K562 (cell line): ENCODE measurements around the gene MMRN2. TPM values are rescaled to one million over a fixed set of nuclear protein-coding genes. Genes with fewer than 3 reads are reported as not detected.
A peak's percentile ranks its signal among the peaks of the same experiment; 100 is the strongest.

Experiments used
- ATAC-seq: fragments of 200-7000 bp; cut with Tn5 transposase; 3 replicates; pipeline ENCODE4 v1.9.1; 2020; ENCODE audit warnings: moderate library complexity
- BruUV-seq: library from RNA; stranded (reverse); fragments of 400-500 nt; replicated peaks from 2 replicates; lab custom pipeline; 2021; lab: Mats Ljungman, UMichigan
- CTCF ChIA-PET: fragments of 300-600 bp; formaldehyde crosslinking; extraction: SDS; loops from one replicate; lab custom pipeline; 2021; ENCODE audit warnings: low intra/inter-chr PET ratio; lab: Yijun Ruan, JAX
- POLR2A ChIA-PET: fragments of 300-600, 350-650 bp; sonication (Branson Sonifier 250); formaldehyde crosslinking; extraction: SDS; loops from one replicate; lab custom pipeline; 2021; ENCODE audit warnings: antibody characterized with exemption, inconsistent platforms; lab: Yijun Ruan, JAX
- DNase-seq, 4 experiments: peaks; one replicate each; pipeline versions ENCODE4 v3.0.0 to v3.0.0-alpha.2; 2011 to 2018; ENCODE audit warnings: low spot score in 3 of 4, mixed read lengths in 3 of 4; ENCODE audit errors: extremely low read depth in 1 of 4
- FAIRE-seq: peaks from 2 replicates; lab custom pipeline; 2011; peaks lifted over from hg19 to GRCh38; lab: Jason Lieb, UNC
- H2AFZ ChIP-seq: 2 replicates; pipeline ENCODE4 v1.6.0; 2011; ENCODE audit warnings: low read depth, low read length, control low read depth, inconsistent platforms
- H3K27ac ChIP-seq: fragments of 200-600 bp; 3 replicates; pipeline ENCODE4 v1.8.0; 2011; ENCODE audit warnings: low read depth, mild to moderate bottlenecking, control low read depth, inconsistent platforms, low read length, moderate library complexity, mixed read lengths; ENCODE audit errors: extremely low read depth
- H3K27me3 ChIP-seq, 2 experiments: fragments of 300-600 bp in 1 of 2; 2 replicates in 1 of 2; 3 replicates in 1 of 2; pipeline versions ENCODE4 v1.6.0 to v1.8.0; 2011; ENCODE audit warnings: inconsistent platforms in 2 of 2, low read length in 2 of 2, mild to moderate bottlenecking in 1 of 2, mixed read lengths in 1 of 2, moderate library complexity in 1 of 2; ENCODE audit not compliant: control insufficient read depth in 2 of 2, insufficient read depth in 2 of 2
- H3K36me3 ChIP-seq: fragments of 300-600 bp; 3 replicates; pipeline ENCODE4 v1.8.0; 2011; ENCODE audit warnings: mild to moderate bottlenecking, low read length, inconsistent platforms; ENCODE audit not compliant: control insufficient read depth, insufficient read depth
- H3K4me1 ChIP-seq, 2 experiments: fragments of 200-600 bp in 1 of 2; replicated peaks in 1 of 2; 2 replicates in 1 of 2; 3 replicates in 1 of 2; pipeline versions ENCODE4 v1.5.1 to v1.8.0; 2011; ENCODE audit warnings: inconsistent platforms in 2 of 2, low read length in 2 of 2, mild to moderate bottlenecking in 1 of 2, mixed read lengths in 1 of 2, moderate library complexity in 1 of 2; ENCODE audit not compliant: control insufficient read depth in 2 of 2, insufficient read depth in 2 of 2
- H3K4me2 ChIP-seq: 2 replicates; pipeline ENCODE4 v1.6.1; 2011; ENCODE audit warnings: low read length, control low read depth, inconsistent platforms, mixed read lengths; ENCODE audit not compliant: insufficient read depth
- H3K4me3 ChIP-seq: fragments of 200-600 bp; sonication (generic), shearing (Covaris generic); 2 replicates; pipeline ENCODE4 v1.5.1; 2016; ENCODE audit warnings: control low read depth, inconsistent platforms
- H3K79me2 ChIP-seq: fragments of 200-600 bp; 3 replicates; pipeline ENCODE4 v1.8.0; 2011; ENCODE audit warnings: low read length, inconsistent platforms; ENCODE audit not compliant: control insufficient read depth, insufficient read depth
- H3K9ac ChIP-seq, 2 experiments: 2 replicates each; pipeline versions ENCODE4 v1.6.0 to v1.6.1; 2011; ENCODE audit warnings: low read depth in 2 of 2, low read length in 2 of 2, control low read depth in 1 of 2, inconsistent platforms in 1 of 2, mild to moderate bottlenecking in 1 of 2, mixed read lengths in 1 of 2; ENCODE audit not compliant: insufficient read depth in 1 of 2
- H3K9me1 ChIP-seq: one replicate; pipeline ENCODE4 v1.6.0; 2011; ENCODE audit warnings: inconsistent platforms, mild to moderate bottlenecking, low read length, moderate library complexity; ENCODE audit not compliant: control insufficient read depth, insufficient read depth
- H3K9me3 ChIP-seq: replicated peaks from 2 replicates; pipeline ENCODE4 v1.5.1; 2011; ENCODE audit warnings: low read depth, low read length, inconsistent platforms; ENCODE audit not compliant: control insufficient read depth, insufficient read depth
- H4K20me1 ChIP-seq: replicated peaks from 2 replicates; pipeline ENCODE4 v1.6.1; 2011; ENCODE audit warnings: low read length, inconsistent platforms, mixed read lengths; ENCODE audit not compliant: control insufficient read depth, insufficient read depth
- CREB3L1 ChIP-seq: fragments of 450-650 bp; IDR thresholded peaks from 2 replicates; pipeline ENCODE4 v1.6.1; 2014; ENCODE audit warnings: low read depth, mild to moderate bottlenecking, moderate library complexity, borderline replicate concordance
- EZH2 ChIP-seq: IDR thresholded peaks from 2 replicates; pipeline ENCODE4 v1.6.1; 2012; ENCODE audit warnings: low read depth, mild to moderate bottlenecking, inconsistent platforms, low read length, borderline replicate concordance
- XRCC5 ChIP-seq: fragments of 200-400 bp; formaldehyde crosslinking; IDR thresholded peaks from 2 replicates; pipeline ENCODE4 v1.6.1; 2017; ENCODE audit warnings: low read depth, mild to moderate bottlenecking, low read length
- ZBTB17 ChIP-seq: fragments of 450-650 bp; formaldehyde crosslinking; IDR thresholded peaks from 2 replicates; pipeline ENCODE4 v1.4.0; 2020; ENCODE audit warnings: mild to moderate bottlenecking
- ZNF23 ChIP-seq: fragments of 250-450 bp; sonication (Bioruptor Pico); IDR thresholded peaks from 2 replicates; pipeline ENCODE4 v1.4.0; 2020; ENCODE audit warnings: mild to moderate bottlenecking
- in situ Hi-C: fragments of 300-500 bp; cut with MboI; formaldehyde crosslinking; loops from 4 replicates; pipeline ENCODE4 v1.15.0; 2018; ENCODE audit warnings: inconsistent platforms, mixed read lengths
- intact Hi-C: fragments of 100-400 bp; cut with micrococcal nuclease; formaldehyde crosslinking; loops from 2 replicates; pipeline ENCODE4 v1.14.2; 2022
- polyA plus RNA-seq, 8 experiments: library from polyadenylated mRNA; depleted of rRNA in 4 of 8; stranded (reverse) in 5 of 8; unstranded in 3 of 8; fragments of >200 nt; fragmentation: Nextera tagmentation in 2 of 8; fragmentation: Illumina TruSeq in 1 of 8; extraction: Ambion mirVana in 2 of 8; extraction: Trizol in 1 of 8; gene quantifications; 2 replicates each; pipeline versions ENCODE4 v1.2.1 to v1.2.3, GENCODE V29; 2011 to 2014; ENCODE audit warnings: inconsistent platforms in 1 of 8, missing spikeins in 1 of 8
- total RNA-seq, 7 experiments: library from RNA; depleted of rRNA in 6 of 7; stranded (reverse); fragments of >200 nt in 6 of 7; fragmentation: Illumina TruSeq in 2 of 7; extraction: Trizol in 2 of 7; gene quantifications; 2 replicates each; pipeline versions ENCODE4 v1.2.1 to v1.2.3, GENCODE V29; 2011 to 2021; ENCODE audit warnings: low replicate concordance in 1 of 7
- TF ChIP-seq, protein P1 (sequence below): fragments of 200-600 bp; sonication (generic); IDR thresholded peaks from one replicate; pipeline ENCODE4 v1.6.1; 2012; ENCODE audit warnings: mild to moderate bottlenecking, low read depth, low read length, inconsistent platforms

The MMRN2 gene
- total and polyA plus RNA-seq, 9 of the 15 experiments (the other 6 are each of a cell fraction or from before 2014, with no cell fraction given), result 0.07 to 2.0 (median 1.2) TPM

GRCh38 chr10:86944471-86944870, 12.9 kb downstream of the MMRN2 start:
- CTCF ChIA-PET, result no interaction called here
- no peak for ATAC-seq
- Histone ChIP-seq H3K27ac (no peak overlapping the region), H3K4me1 (peaks cover 0 to 17% of the 10 kb centered on the region in 2 experiments; a peak in 2 of 5 replicates), H3K4me3 (no peak overlapping the region), H4K20me1 (no peaks in the 10 kb centered on the region), H3K27me3 (no peaks in the 10 kb centered on the region), H2AFZ (no peak overlapping the region; the same call in 1 of the 2 replicates), H3K36me3 (no peaks in the 10 kb centered on the region), H3K9me3 (no peaks in the 10 kb centered on the region), H3K79me2 (no peaks in the 10 kb centered on the region), H3K9ac (no peak overlapping the region), H3K9me1 (no peaks in the 10 kb centered on the region), H3K4me2 (no peak overlapping the region)
- no peak for DNase-seq
- FAIRE-seq, result no peak
- in situ Hi-C loops, result no loop called here
- intact Hi-C loops, result no loop called here
- POLR2A ChIA-PET, result no interaction called here
- TF ChIP-seq ZBTB17 (CRISPR knock-in tag) (0 out of 2 replicates have a peak, but pooled peaks have one; percentile 38), ZNF23 (CRISPR knock-in tag) (0 out of 2 replicates have a peak, but pooled peaks have one; percentile 27), XRCC5 (no peak), CREB3L1 (no peak), EZH2 (no peak)
- TF ChIP-seq, protein P1, sequence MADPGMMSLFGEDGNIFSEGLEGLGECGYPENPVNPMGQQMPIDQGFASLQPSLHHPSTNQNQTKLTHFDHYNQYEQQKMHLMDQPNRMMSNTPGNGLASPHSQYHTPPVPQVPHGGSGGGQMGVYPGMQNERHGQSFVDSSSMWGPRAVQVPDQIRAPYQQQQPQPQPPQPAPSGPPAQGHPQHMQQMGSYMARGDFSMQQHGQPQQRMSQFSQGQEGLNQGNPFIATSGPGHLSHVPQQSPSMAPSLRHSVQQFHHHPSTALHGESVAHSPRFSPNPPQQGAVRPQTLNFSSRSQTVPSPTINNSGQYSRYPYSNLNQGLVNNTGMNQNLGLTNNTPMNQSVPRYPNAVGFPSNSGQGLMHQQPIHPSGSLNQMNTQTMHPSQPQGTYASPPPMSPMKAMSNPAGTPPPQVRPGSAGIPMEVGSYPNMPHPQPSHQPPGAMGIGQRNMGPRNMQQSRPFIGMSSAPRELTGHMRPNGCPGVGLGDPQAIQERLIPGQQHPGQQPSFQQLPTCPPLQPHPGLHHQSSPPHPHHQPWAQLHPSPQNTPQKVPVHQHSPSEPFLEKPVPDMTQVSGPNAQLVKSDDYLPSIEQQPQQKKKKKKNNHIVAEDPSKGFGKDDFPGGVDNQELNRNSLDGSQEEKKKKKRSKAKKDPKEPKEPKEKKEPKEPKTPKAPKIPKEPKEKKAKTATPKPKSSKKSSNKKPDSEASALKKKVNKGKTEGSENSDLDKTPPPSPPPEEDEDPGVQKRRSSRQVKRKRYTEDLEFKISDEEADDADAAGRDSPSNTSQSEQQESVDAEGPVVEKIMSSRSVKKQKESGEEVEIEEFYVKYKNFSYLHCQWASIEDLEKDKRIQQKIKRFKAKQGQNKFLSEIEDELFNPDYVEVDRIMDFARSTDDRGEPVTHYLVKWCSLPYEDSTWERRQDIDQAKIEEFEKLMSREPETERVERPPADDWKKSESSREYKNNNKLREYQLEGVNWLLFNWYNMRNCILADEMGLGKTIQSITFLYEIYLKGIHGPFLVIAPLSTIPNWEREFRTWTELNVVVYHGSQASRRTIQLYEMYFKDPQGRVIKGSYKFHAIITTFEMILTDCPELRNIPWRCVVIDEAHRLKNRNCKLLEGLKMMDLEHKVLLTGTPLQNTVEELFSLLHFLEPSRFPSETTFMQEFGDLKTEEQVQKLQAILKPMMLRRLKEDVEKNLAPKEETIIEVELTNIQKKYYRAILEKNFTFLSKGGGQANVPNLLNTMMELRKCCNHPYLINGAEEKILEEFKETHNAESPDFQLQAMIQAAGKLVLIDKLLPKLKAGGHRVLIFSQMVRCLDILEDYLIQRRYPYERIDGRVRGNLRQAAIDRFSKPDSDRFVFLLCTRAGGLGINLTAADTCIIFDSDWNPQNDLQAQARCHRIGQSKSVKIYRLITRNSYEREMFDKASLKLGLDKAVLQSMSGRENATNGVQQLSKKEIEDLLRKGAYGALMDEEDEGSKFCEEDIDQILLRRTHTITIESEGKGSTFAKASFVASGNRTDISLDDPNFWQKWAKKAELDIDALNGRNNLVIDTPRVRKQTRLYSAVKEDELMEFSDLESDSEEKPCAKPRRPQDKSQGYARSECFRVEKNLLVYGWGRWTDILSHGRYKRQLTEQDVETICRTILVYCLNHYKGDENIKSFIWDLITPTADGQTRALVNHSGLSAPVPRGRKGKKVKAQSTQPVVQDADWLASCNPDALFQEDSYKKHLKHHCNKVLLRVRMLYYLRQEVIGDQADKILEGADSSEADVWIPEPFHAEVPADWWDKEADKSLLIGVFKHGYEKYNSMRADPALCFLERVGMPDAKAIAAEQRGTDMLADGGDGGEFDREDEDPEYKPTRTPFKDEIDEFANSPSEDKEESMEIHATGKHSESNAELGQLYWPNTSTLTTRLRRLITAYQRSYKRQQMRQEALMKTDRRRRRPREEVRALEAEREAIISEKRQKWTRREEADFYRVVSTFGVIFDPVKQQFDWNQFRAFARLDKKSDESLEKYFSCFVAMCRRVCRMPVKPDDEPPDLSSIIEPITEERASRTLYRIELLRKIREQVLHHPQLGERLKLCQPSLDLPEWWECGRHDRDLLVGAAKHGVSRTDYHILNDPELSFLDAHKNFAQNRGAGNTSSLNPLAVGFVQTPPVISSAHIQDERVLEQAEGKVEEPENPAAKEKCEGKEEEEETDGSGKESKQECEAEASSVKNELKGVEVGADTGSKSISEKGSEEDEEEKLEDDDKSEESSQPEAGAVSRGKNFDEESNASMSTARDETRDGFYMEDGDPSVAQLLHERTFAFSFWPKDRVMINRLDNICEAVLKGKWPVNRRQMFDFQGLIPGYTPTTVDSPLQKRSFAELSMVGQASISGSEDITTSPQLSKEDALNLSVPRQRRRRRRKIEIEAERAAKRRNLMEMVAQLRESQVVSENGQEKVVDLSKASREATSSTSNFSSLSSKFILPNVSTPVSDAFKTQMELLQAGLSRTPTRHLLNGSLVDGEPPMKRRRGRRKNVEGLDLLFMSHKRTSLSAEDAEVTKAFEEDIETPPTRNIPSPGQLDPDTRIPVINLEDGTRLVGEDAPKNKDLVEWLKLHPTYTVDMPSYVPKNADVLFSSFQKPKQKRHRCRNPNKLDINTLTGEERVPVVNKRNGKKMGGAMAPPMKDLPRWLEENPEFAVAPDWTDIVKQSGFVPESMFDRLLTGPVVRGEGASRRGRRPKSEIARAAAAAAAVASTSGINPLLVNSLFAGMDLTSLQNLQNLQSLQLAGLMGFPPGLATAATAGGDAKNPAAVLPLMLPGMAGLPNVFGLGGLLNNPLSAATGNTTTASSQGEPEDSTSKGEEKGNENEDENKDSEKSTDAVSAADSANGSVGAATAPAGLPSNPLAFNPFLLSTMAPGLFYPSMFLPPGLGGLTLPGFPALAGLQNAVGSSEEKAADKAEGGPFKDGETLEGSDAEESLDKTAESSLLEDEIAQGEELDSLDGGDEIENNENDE, result no peak
- BruUV-seq, result no TSS peak
